GF-D8 (cell line): ENCODE measurements around the gene HINFP.
"Not testable (repeated sequence)": the region's sequence is repeated elsewhere in the genome, so short reads cannot be mapped to it uniquely, and the experiment has no call there.

Experiments used
- DNase-seq: peaks from one replicate; lab custom pipeline; 2025; lab: John Stamatoyannopoulos, UW

The HINFP gene

GRCh38 chr11:119155733-119156492 is 34.5 kb downstream of the HINFP start:
- peak; percentile 34 for DNase-seq

- DNase-seq = no peak
These were observed 35.1 kb downstream of the HINFP start for GRCh38 chr11:119156496-119156895.

DNA sequence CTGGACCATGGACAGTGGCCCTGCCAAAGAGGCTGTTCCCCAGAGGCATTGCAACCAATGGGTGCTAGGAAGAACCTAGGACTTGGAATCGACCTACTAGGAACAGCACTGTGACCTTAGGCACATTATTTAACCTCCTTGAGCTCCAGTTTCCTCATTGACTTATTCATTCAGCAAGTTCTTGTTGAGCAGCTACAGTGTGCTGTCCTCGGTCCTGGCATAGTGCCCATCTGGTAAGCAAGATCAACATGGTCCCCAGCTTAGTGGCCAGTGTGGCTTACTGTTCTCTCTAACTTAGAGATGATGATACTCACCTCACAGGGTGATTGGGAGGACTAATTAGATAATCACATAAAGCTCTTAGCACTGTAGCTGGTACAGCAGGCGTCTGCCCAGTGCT is 35.7 kb downstream of the HINFP start:
- no peak for DNase-seq

- DNase-seq = no peak
These were observed 37.1 kb downstream of the HINFP start for GRCh38 chr11:119158467-119158866.

- DNase-seq = no peak
These were observed 38.8 kb downstream of the HINFP start for GRCh38 chr11:119160151-119160550.

DNA sequence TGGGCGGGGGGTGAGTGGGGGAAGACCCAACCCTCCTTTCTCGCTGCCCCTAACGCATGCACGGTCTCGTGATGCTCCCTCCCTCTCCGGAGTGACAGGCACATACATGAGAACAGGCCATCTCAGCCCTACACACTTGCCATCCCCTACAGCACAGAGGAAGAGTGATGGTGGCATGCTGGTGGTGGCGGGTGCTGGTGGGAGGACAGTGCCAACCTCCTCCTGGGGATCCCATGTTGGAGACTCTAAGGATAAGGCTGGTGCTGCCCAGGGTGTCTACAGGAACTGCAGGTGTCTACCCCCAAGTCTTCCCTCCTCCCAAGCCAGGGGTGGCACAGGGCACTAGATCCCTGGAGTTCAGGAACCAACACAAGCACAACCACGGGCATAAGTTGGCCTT is 40.5 kb downstream of the HINFP start:
- DNase-seq = no peak

- no peak for DNase-seq
These were observed 45.1 kb downstream of the HINFP start for GRCh38 chr11:119166368-119167076.

- DNase-seq = not testable (repeated sequence)
These were observed 45.7 kb downstream of the HINFP start for GRCh38 chr11:119167077-119167458.

GRCh38 chr11:119167933-119168332 is 46.6 kb downstream of the HINFP start:
- no peak for DNase-seq

DNA sequence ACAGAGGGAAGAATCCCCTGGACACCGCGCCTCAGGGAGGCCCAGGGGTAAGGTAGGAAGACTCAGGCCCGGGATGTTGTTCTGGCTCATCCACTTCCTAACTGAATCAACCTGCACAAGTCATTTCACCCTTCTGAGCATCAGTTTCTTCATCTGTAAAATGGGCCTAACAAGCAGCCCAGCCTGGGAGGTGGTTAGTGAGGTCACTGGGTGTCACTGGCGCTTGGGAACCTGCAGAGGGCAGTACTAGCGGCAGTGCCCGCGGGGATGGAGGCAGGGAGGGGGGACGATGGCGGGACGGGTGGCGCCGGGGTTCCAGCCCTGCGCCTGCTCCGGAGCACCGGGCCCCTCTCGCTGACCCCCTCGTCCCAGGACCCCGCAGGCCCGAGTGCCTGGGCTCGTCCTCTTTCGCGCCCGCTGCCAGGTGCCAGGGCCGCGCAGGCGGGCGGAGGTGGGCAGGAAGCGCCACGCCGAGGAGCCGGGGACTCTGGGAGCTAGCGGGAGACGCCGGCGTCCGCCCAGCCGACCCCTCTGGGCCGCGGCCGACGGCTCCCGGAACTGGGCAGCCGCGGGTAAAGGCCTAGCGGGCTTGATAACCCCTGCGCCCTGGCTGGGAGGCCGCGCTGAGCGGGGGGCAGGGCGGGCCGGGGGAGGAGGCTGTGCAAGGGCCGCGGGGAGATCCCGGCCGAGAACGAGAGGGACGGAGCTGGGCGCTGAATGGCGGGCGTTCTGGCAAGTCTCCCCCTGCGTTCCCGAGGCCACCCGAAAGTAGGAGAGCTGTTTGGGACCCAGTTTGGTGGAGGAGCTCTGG is 47.3 kb downstream of the HINFP start, which contains the start of gene NLRX1:
TSS of gene NLRX1 (plus strand) at position 255 of the 811 bp plus-strand sequence. CDS start 2,679 bp downstream, outside the sequence.
- peak; percentile 82 for DNase-seq

DNA sequence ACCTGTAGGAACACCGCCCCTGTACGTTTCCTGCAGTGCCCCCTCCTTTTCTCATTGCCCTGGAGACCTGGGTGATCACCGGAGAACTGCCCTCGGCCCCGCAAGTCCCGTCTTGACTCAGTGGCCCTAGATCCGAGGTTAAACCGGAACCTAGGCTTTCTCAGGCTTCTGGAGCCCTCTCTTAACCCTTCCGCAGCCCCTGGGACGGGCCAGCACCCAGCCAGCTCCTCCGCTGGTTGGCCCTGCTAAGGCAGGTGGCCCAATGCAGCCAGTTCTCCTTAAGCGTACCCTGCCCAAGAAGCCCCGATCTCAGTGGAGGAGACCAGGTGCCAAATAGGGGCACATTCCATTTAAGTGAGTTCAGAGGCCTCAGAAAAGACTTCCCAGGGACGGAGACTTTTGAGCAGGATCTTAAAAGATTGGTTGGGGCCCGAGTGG is 47.9 kb downstream of the HINFP start:
- DNase-seq = peak; percentile 39

- peak; percentile 26 for DNase-seq
These were observed 51.1 kb downstream of the HINFP start for GRCh38 chr11:119172513-119172912.

- no peak for DNase-seq
These were observed 52.1 kb downstream of the HINFP start for GRCh38 chr11:119173453-119173852.

DNA sequence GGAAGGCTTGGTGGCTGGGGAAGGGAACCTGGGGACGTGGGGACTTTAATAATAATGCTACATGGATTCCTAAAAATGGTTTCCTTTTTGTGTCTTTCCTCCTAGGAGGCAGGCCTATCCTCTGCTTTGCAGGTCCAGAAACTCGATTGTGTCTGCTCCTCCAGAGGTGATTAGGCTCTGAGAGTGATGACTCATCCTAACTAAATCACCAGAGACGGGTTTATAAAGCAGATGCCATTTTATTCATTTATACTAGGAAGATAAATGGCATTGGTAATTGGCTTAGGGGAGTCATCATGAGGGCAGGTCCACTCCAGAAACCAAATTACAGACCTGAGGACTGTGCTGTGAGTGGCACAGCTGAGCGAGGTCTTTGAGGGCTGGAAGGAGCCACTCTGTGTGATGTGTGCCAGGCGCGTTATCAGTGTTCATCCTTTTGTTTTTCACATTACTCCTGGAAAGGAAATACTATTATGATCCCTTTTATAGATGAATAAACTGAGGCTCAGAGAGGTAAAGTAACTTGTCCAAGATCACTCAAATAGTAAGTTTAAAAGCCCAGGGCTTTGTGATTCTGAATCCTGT is 54.2 kb downstream of the HINFP start:
- DNase-seq = no peak

GRCh38 chr11:119178166-119178680 is 56.8 kb downstream of the HINFP start:
- peak; percentile 32 for DNase-seq

DNA sequence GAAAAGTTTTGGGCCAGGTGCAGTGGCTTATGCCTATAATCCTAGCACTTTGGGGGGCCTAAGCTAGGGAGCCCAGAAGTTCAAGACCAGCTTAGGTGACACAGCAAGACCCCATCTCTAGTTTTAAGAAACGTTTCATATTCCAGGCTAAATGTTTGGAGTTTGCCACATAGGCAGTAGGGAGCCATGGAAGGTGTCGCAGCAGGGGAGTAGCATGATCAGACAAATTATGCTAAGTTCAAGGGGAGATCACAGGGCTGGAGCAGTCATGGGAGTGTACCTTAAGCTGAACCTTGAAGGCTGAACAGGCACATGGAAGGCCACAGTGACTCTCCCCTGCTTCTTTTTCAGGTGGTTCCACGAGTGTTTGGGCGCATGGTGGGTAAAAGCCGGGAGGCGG is 58.0 kb downstream of the HINFP start:
- DNase-seq = no peak

- no peak for DNase-seq
These were observed 58.6 kb downstream of the HINFP start for GRCh38 chr11:119179983-119180382.

DNA sequence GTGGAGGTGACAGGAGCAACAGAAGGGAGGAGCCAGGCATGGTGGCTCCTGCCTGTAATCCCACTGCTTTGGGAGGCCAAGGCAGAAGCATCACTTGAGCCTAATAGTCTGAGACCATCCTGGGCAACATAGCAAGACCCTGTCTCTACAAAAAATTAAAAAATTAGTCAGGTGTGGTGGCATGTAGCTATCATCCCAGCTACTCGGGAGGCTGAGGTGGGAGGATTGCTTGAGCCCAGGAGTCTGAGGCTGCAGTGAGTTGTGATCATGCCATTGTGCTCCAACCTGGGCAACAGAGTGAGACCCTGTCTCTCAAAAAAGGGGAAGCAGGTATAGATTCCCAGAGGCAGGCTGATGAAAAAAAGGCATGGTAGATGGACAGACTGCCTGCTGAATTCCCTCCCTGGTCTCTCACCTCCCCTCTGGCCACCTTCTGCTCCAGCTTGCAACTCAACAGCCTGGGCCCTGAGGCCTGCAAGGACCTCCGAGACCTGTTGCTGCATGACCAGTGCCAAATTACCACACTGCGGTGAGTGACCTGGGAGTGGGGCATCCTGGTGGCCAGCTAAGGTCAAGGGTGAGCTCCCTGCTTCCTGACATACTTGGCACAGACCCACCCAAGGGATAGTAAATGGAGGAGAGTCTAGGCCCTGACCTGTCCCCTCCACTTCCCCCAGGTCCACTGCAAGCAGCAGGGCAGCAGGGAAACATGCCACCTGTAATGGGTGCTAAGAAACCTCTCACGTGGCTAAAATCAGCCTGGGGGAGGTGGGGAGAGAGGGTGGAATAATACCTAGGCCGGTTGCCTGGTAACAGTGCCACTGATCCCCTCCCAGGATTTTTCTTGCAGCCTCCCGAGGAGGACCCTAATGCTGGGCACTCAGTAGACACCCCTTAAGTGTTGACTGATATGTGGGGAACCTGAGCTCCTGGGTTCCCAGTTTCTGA is 59.6 kb downstream of the HINFP start:
- no peak for DNase-seq

DNA sequence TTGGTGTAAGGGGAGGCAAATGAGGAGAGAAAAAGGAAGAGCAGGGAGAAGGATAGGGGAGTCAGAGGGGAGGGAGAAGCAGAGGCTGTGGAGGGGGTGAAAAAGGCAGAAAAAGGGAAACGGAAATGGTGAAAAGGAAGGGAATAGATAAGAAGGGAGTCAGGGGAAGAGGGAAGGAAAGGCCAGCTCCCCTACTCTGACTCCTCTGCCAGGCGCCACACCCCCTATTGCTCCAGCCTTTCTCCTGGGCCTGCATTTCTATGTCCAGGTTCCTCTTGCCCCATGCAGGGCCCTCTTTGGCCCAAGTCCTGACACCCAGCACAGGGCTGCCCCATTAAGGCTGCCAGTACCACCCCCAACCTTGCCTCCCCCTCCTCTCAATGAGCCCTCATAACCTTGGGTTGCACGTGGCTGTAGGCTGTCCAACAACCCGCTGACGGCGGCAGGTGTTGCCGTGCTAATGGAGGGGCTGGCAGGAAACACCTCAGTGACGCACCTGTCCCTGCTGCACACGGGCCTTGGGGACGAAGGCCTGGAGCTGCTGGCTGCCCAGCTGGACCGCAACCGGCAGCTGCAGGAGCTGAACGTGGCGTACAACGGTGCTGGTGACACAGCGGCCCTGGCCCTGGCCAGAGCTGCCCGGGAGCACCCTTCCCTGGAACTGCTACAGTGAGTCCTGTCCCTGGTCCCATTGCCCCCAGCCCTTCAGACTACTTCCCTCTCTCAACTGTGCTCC is 60.5 kb downstream of the HINFP start:
- DNase-seq = peak; percentile 86

GRCh38 chr11:119184399-119184798 is 63.0 kb downstream of the HINFP start:
- DNase-seq = not testable (repeated sequence)
